HS-27A (cell line): Measurements from ENCODE around the gene CPNE6.
"Not testable (repeated sequence)": the region's sequence is repeated elsewhere in the genome, so short reads cannot be mapped to it uniquely, and the experiment has no call there.

ENCODE experiments used
- DNase-seq: peaks from one replicate; pipeline ENCODE4 v3.0.0-alpha.2; 2012; ENCODE audit warnings: low read depth, missing footprints

CPNE6 gene

DNA sequence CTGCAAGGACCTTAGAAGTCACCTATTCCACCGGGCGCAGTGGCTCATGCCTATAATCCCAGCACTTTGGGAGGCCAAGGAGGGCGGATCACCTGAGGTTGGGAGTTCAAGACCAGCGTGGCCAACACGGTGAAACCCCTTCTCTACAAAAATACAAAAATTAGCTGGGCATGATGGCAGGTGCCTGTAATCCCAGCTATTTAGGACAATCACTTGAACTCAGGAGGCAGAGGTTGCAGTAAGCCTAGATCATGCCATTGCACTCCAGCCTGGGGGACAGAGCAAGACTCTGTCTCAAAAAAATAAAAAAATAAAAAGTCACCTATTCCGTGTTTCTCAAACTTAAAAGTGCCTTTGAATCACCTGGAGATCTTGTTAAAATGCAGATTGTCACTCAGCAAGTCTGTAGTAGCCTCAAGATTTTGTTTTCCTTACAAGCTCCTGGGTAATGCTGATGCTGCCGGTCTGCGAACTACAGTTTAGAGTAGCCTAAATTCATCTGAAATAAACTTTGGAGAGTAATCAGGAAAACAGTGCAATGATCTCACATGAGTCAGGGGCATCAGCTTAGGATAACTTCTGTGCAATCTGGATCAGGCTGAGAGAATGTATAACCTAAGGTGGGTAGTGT is 34.4 kb downstream of the CPNE6 start:
- DNase-seq = not testable (repeated sequence)

DNA sequence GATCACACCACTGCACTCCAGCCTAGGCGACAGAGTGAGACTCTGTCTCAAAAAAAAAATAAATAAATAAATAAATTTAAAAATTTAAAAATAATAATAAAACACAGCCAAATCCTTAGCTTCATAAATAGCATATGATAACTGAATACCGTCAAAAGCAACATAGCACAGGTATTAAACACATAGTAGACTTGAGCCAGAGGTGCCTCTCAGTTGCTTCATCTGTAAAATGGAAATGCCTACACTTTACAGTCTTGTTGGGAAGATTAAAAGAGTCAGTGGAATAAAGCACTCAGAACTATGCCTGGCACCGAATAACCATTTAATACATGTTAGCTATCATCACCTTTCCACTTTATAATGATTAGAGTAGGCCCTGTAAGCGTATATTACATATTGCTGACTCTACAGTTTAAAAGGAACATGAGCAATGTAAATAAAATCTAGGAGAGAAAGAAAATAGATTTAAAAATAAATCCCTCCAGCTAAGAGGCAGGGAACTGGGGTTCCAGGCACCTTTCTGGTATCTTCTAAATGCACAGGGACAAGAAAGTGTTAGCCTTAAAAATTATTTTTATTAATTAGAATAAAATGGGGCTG is 35.4 kb downstream of the CPNE6 start:
- no peak for DNase-seq

GRCh38 chr14:24108336-24108874 is 37.0 kb downstream of the CPNE6 start:
- no peak for DNase-seq

DNA sequence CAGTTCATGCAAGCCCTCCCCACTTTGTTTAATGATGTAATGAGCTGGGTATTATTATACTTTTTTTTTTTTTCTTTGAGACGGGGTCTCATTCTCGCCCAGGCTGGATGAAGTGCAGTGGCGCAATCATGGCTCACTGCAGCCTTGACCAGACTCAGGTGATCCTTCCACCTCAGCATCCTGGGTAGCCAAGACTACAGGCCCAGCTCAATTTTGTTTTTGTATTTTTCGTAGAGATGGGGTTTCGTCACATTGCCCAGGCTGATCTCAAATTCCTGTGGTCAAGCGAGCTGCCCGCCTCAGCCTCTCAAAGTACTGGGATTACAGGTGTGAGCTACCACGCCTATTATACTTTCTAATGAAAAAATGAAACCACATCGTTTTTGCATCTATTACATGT is 38.7 kb downstream of the CPNE6 start:
- no peak for DNase-seq

DNA sequence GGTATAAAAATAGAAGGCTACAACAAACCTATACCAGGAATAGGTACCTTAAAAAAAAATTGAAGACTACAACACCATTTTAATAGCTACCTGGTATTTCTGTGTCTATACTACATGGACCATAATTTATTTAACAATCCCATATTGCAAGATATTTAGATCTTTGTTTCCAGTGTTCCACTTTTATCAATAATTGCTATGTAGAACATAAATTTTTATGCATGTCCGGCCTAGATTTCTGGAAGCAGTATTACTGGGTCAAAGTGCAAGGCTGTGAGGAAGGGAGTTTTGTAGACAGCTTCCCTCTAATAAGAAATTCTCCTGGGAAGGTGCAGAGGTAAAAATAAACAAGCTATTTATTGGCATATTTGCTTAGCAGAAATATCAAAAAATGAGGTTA is 39.2 kb downstream of the CPNE6 start:
- no peak for DNase-seq

GRCh38 chr14:24113379-24113800 is 42.0 kb downstream of the CPNE6 start:
- DNase-seq = no peak

- peak; percentile 92 for DNase-seq
Measured at GRCh38 chr14:24113801-24114531, 42.6 kb downstream of the CPNE6 start.

DNA sequence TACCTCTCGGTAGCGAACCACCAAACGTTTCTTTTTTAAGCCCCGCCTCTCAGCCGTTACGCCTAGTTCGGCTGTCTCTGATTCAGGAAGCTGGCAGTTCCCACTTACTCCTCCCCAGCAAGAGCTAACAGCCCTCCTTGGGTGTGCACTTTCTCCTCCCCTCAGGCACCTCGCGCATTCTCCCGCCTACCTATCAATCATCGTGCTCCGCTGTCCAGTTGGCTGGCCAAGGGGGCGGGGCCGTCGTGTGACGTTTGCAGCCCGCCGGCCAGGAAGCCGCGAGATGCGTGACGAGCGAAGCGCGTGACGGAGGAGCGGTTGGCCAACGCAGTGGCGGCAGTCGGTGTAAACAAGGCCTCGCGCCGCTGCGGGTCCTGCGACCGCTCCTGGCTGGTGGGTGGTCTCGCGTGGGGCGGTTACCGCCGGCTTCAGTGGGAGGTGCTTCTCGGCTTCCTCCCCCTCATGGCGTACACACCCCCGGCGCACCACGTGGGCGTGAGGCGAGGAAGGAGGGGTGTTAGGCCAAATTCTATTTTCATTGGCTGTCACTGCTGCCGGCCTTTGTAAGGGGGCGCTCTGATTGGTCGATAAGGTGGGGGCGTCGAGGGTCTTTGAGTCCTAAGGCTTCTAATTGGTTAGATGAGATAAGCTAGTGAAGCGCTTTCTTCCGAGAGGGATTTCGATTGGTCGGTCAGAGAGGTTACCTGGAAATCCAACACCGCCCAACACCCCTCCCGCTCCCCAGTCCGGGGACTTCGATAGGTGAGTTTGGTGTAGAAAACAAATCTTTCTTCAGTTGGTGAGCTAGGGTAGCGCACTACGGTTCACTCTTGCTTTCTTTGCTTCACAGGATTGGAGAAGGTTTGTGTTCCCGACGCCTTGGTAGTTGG is 43.4 kb downstream of the CPNE6 start, which contains the start of the genes DCAF11 and NRL:
Gene DCAF11 (plus strand): TSS at position 246 of the 890 bp plus-strand sequence. CDS start 818 bp downstream, outside the sequence.
Gene NRL (minus strand): TSS at position 418 of the 890 bp plus-strand sequence. CDS start 32,101 bp downstream, outside the sequence.
- DNase-seq = peak; percentile 99

- no peak for DNase-seq
Measured at GRCh38 chr14:24115422-24116127, 44.2 kb downstream of the CPNE6 start.

DNA sequence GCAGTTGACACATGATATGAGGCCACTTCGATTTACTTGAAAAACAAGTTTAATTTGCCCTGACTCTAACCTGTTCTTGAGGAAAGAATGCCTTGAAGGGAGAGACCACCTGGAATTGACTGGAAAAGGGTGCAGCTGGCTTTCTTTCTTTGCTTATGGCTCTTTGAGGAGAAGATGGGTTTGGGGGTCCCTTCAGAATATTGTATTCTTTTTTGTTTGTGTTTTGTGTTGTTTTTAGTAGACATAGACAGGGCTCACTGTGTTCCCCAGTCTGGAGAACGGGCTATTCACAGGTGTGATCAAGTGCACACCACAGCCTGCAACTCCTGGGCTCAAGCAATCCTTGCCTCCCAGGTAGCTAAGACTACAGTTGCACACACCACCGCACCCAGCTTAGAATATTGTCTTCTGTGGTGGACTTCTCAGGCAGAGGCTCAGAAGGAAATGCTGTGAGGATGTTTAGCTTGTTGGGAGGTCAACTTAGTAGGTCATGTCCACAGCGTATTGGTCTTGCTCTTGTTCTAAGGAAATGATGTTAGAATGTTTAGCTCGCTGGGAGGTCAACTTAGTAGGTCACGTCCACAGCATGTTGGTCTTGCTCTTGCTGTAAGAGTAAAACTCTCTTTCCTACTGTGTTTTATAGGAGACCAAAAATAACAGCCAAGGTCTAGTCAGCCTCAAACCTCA is 44.9 kb downstream of the CPNE6 start:
- DNase-seq = no peak

GRCh38 chr14:24117179-24117578 is 45.8 kb downstream of the CPNE6 start:
- no peak for DNase-seq

- no peak for DNase-seq
Measured at GRCh38 chr14:24119691-24120090, 48.3 kb downstream of the CPNE6 start.

GRCh38 chr14:24121210-24121609 is 49.8 kb downstream of the CPNE6 start:
- DNase-seq = no peak

DNA sequence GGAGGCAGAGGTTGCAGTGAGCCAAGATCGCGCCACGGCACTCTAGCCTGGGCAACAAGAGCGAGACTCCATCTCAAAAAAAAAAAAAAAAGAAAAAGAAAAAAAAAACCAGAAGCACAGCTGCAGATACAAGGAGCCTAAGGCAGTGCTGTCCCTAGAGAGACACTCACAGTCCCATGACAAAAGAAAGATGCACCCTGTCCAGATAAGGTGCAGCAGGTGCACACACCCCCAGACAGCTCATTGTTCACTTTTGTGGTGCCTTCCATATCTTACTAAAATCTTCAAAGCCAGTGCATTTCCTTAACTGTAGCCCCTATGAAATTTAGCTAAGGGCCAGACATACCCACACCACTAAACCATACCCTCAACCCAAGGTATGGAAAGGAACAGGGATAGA is 51.1 kb downstream of the CPNE6 start:
- DNase-seq = no peak

GRCh38 chr14:24122898-24123297 is 51.5 kb downstream of the CPNE6 start:
- DNase-seq = no peak

GRCh38 chr14:24123424-24124417 is 52.4 kb downstream of the CPNE6 start:
- DNase-seq = no peak

DNA sequence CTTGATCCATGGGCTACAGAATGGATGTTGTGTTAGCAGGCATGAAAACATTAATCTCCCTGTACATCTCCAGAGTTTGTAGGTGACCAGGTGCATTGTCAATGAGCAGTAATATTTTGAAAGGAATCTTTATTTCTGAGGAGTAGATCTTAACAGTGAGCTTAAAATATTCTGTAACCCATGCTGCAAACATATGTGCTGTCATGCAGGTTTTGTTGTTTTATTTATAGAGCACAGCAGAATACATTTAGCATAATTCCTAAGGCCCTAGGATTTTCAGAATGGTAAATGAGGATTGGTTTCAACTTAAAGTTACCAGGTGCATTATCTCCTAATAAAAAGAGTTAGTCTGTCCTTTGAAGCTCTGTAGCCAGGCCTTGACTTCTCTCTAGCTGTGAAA is 55.6 kb downstream of the CPNE6 start:
- DNase-seq = no peak

DNA sequence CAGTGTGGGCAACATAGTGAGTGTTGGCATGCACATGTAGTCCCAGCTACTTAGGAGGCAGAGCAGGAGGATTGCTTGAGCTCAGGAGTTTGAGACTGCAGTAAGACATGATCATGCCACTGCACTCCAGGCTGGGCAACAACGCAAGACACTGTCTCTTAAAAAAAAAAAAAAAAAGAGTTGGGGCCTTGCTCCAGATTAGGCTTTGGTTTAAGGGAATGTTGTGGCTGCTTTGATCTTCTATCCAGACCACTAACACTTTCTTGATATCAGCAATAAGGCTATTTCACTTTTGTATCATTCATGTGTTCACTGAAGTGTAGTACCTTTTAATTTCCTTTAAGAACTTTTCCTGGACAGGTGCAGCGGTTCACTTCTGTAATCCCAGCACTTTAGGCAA is 56.3 kb downstream of the CPNE6 start:
- DNase-seq = no peak
